Measurements from ENCODE around the gene NEK7. TPM values are rescaled to one million over a fixed set of nuclear protein-coding genes. Genes with fewer than 3 reads are reported as not detected.

NEK7 gene
- total RNA-seq, 1 donor from 2014 or later: 34.7 TPM

- Histone ChIP-seq H3K27ac (no peak overlapping the region), H3K4me3 (no peak overlapping the region), H3K4me2 (no peak overlapping the region), H3K79me2 (ENCODE audit: low read depth) (peaks cover 23% of the 10 kb centered on the region), H3K9me3 (ENCODE audit: low read depth) (no peaks in the 10 kb centered on the region), H3K36me3 (no peaks in the 10 kb centered on the region), H3K4me1 (no peaks in the 10 kb centered on the region), H3K27me3 (no peaks in the 10 kb centered on the region), H3K9ac (no peak overlapping the region), H2AFZ (replicated peaks) (no peak overlapping the region), H3F3A (ENCODE audit: low read depth) (no peaks in the 10 kb centered on the region), H4K20me1 (ENCODE audit: low read depth) (no peaks in the 10 kb centered on the region)
- H3K36me3 Mint-ChIP-seq: peaks cover 10% of the 10 kb centered on the region
- H3K27ac Mint-ChIP-seq: no peak overlapping the region
- H3K4me3 Mint-ChIP-seq: no peak overlapping the region
- peaks cover 6% of the 10 kb centered on the region for H3K4me1 Mint-ChIP-seq
- peaks cover 9% of the 10 kb centered on the region for H3K9me3 Mint-ChIP-seq
- TF ChIP-seq EZH2 (IDR thresholded peaks at IDR 0.05) (no peak), EZH2phosphoT487 (IDR thresholded peaks at IDR 0.05) (no peak)
- TF ChIP-seq, protein P1, sequence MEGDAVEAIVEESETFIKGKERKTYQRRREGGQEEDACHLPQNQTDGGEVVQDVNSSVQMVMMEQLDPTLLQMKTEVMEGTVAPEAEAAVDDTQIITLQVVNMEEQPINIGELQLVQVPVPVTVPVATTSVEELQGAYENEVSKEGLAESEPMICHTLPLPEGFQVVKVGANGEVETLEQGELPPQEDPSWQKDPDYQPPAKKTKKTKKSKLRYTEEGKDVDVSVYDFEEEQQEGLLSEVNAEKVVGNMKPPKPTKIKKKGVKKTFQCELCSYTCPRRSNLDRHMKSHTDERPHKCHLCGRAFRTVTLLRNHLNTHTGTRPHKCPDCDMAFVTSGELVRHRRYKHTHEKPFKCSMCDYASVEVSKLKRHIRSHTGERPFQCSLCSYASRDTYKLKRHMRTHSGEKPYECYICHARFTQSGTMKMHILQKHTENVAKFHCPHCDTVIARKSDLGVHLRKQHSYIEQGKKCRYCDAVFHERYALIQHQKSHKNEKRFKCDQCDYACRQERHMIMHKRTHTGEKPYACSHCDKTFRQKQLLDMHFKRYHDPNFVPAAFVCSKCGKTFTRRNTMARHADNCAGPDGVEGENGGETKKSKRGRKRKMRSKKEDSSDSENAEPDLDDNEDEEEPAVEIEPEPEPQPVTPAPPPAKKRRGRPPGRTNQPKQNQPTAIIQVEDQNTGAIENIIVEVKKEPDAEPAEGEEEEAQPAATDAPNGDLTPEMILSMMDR (IDR thresholded peaks at IDR 0.05): no peak
- no peaks in the 10 kb centered on the region for H3K27me3 Mint-ChIP-seq (ENCODE audit: insufficient read depth, low read depth)
- DNase-seq (ENCODE audit: low spot score): no peak
Measured at GRCh38 chr1:198201956-198202784, 45.4 kb downstream of the NEK7 start.

GRCh38 chr1:198203434-198203833 lies 46.6 kb downstream of the NEK7 start:
- Mint-ChIP-seq H3K9me3 (peaks cover 9% of the 10 kb centered on the region), H3K4me1 (peaks cover 6% of the 10 kb centered on the region), H3K36me3 (peaks cover 10% of the 10 kb centered on the region), H3K4me3 (no peak overlapping the region), H3K27ac (no peak overlapping the region), H3K27me3 (ENCODE audit: insufficient read depth, low read depth) (no peaks in the 10 kb centered on the region)
- no peak overlapping the region for H2AFZ ChIP-seq (replicated peaks)
- H3K36me3 ChIP-seq: no peaks in the 10 kb centered on the region
- no peak overlapping the region for H3K9ac ChIP-seq
- no peak overlapping the region for H3K4me3 ChIP-seq
- H3K9me3 ChIP-seq (ENCODE audit: low read depth): no peaks in the 10 kb centered on the region
- H3K27ac ChIP-seq: no peak overlapping the region
- H3K27me3 ChIP-seq: no peaks in the 10 kb centered on the region
- no peak for DNase-seq (ENCODE audit: low spot score)
- H3K79me2 ChIP-seq (ENCODE audit: low read depth): peaks cover 23% of the 10 kb centered on the region
- H3F3A ChIP-seq (ENCODE audit: low read depth): no peaks in the 10 kb centered on the region
- no peaks in the 10 kb centered on the region for H4K20me1 ChIP-seq (ENCODE audit: low read depth)
- H3K4me1 ChIP-seq: no peaks in the 10 kb centered on the region
- H3K4me2 ChIP-seq: no peak overlapping the region
- no peak for TF ChIP-seq EZH2phosphoT487 (IDR thresholded peaks at IDR 0.05)
- TF ChIP-seq EZH2 (IDR thresholded peaks at IDR 0.05): no peak
- TF ChIP-seq, protein P1 (IDR thresholded peaks at IDR 0.05): no peak

GRCh38 chr1:198205016-198205684 lies 48.4 kb downstream of the NEK7 start:
- no peaks in the 10 kb centered on the region for H3K36me3 ChIP-seq
- no peak overlapping the region for H3K4me3 ChIP-seq
- Mint-ChIP-seq H3K4me3 (no peak overlapping the region), H3K4me1 (peaks cover 6% of the 10 kb centered on the region), H3K27me3 (ENCODE audit: insufficient read depth, low read depth) (no peaks in the 10 kb centered on the region), H3K27ac (peak overlapping the region; percentile 59), H3K36me3 (peaks cover 10% of the 10 kb centered on the region), H3K9me3 (peaks cover 7% of the 10 kb centered on the region)
- H3K4me1 ChIP-seq: no peaks in the 10 kb centered on the region
- no peak overlapping the region for H3K4me2 ChIP-seq
- no peak overlapping the region for H2AFZ ChIP-seq (replicated peaks)
- no peaks in the 10 kb centered on the region for H3F3A ChIP-seq (ENCODE audit: low read depth)
- no peak overlapping the region for H3K9ac ChIP-seq
- no peak overlapping the region for H3K27ac ChIP-seq
- DNase-seq (ENCODE audit: low spot score): no peak
- TF ChIP-seq EZH2phosphoT487 (IDR thresholded peaks at IDR 0.05) (no peak), EZH2 (IDR thresholded peaks at IDR 0.05) (no peak)
- TF ChIP-seq, protein P1 (IDR thresholded peaks at IDR 0.05): no peak
- H3K79me2 ChIP-seq (ENCODE audit: low read depth): peaks cover 12% of the 10 kb centered on the region
- no peaks in the 10 kb centered on the region for H4K20me1 ChIP-seq (ENCODE audit: low read depth)
- H3K27me3 ChIP-seq: no peaks in the 10 kb centered on the region
- no peaks in the 10 kb centered on the region for H3K9me3 ChIP-seq (ENCODE audit: low read depth)
